ENCODE data around the gene PCNX4.

PCNX4 gene

DNA sequence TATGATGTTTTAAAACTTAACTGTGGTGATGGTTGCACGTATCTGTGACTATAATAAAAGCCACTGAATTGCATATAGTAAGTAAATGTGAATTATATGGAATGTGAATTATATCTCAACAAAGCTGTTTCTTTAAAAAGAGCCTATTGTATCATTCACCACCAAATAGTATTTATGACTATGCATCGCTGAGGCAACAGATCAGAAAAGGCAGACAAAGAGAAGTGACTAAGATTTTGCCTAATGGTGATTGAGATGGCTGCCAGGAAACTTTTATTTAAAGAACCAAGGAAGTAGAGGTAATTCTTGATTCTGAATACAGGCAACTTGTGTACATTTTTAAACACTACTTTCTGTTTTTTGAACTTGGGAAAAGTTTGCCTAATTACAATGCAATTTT lies 41.8 kb downstream of the PCNX4 start:
- no peak overlapping the region for H3K27ac ChIP-seq
- TF ChIP-seq ZFX (IDR thresholded peaks at IDR 0.05), result no peak

DNA sequence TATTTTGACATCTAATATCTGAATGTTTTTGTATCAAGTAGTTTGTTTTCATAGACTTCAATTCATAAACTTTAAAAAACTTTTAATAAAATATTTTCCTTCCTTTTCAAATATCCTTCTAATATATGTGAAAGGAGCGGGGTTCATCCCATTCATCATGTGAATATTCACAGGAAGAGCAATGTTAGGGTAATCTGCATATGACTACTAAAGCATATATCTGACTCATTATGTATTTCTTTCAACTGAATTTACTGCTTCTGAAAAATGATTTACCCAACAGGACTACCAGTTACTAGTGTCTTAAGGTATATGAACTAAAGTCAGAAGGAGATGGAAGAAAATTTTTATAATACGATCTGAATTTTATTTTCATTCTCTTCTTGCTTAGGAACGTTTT lies 43.0 kb downstream of the PCNX4 start:
- TF ChIP-seq ZFX (IDR thresholded peaks at IDR 0.05), result no peak
- TF ChIP-seq, protein P1, sequence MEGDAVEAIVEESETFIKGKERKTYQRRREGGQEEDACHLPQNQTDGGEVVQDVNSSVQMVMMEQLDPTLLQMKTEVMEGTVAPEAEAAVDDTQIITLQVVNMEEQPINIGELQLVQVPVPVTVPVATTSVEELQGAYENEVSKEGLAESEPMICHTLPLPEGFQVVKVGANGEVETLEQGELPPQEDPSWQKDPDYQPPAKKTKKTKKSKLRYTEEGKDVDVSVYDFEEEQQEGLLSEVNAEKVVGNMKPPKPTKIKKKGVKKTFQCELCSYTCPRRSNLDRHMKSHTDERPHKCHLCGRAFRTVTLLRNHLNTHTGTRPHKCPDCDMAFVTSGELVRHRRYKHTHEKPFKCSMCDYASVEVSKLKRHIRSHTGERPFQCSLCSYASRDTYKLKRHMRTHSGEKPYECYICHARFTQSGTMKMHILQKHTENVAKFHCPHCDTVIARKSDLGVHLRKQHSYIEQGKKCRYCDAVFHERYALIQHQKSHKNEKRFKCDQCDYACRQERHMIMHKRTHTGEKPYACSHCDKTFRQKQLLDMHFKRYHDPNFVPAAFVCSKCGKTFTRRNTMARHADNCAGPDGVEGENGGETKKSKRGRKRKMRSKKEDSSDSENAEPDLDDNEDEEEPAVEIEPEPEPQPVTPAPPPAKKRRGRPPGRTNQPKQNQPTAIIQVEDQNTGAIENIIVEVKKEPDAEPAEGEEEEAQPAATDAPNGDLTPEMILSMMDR (conservative IDR thresholded peaks at IDR 0.05), result no peak
- H3K27ac ChIP-seq, result no peak overlapping the region

DNA sequence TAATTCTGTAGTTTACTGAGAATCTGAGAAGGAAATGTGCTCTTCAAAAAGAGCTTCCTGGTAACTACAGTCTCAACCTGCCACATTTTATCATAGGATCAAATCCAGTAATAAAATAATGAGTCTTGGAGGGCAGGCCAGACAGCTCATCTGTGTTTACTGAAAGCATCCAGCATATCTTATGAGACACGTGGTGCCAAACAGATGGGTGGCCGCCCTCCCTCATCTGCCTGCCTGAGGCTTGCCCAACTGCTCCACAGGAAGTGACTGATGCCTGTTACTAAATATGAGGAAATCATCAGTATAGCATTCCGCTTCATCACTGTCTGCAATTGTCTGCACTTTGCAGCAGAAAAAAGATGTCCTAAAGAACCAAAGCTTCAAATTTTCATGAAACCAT lies 60.0 kb downstream of the PCNX4 start:
- H3K27ac ChIP-seq, result no peak overlapping the region
- TF ChIP-seq, protein P1 (conservative IDR thresholded peaks at IDR 0.05), result no peak
- TF ChIP-seq ZFX (IDR thresholded peaks at IDR 0.05), result no peak

DNA sequence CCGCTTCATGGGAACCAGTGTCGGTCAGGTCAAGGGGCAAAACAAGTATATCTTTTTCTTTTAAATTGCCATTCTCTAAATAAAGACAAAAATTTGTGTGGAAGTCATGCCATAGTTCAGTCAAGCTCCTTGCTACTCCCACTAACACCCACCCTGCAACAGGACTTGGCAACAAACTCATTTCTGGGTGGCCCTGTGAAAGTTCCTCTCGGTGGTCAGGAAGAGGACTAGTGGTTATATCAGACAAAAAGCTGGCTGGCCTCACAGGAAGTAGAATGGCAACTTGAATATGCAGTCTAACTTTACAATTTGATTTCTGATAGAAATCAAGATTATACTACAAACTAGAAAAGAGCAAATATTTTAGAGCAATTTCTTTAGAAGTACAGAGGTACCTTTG lies 62.3 kb downstream of the PCNX4 start:
- TF ChIP-seq, protein P1 (conservative IDR thresholded peaks at IDR 0.05), result no peak
- TF ChIP-seq ZFX (IDR thresholded peaks at IDR 0.05), result no peak
- H3K27ac ChIP-seq, result no peak overlapping the region

DNA sequence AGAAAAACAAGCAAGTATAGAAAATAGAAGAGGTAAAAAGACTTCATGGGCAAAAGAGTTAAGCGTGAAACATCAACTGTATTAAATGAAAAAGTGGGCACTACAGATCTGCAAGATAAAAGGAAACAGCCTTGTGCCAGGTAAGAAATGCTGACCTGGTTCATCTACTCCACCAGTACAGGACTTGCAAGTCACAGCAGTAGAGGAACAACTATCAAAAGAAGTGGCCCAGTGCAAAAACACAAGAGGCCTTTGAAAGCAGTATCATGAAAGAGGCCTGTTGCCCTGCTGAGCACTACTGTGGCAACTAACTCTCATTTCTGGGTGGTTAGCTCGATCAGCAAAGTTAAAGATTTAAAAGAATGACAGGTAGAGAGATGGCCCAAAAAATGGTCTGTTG lies 62.9 kb downstream of the PCNX4 start:
- H3K27ac ChIP-seq, result no peak overlapping the region
- TF ChIP-seq ZFX (IDR thresholded peaks at IDR 0.05), result no peak
- TF ChIP-seq, protein P1 (conservative IDR thresholded peaks at IDR 0.05), result no peak

DNA sequence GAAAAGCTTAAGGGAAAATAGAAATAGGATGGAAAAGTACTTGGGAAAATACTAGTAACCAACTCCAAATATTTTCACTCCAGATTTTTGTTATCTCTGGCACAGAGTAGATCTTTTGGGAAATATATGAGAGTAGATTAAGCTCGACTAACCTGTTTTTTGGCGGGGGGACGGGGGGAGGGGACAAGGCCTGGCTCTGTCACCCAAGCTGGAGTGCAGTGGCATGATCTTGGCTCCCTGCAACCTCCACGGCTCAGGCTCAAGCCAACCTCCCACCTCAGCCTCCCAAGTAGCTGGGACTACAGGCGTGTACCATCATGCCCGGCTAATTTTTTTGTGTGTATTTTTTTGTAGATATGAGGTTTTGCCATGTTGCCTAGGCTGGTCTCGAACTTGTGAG lies 68.7 kb downstream of the PCNX4 start:
- no peak for TF ChIP-seq ZFX (IDR thresholded peaks at IDR 0.05)

DNA sequence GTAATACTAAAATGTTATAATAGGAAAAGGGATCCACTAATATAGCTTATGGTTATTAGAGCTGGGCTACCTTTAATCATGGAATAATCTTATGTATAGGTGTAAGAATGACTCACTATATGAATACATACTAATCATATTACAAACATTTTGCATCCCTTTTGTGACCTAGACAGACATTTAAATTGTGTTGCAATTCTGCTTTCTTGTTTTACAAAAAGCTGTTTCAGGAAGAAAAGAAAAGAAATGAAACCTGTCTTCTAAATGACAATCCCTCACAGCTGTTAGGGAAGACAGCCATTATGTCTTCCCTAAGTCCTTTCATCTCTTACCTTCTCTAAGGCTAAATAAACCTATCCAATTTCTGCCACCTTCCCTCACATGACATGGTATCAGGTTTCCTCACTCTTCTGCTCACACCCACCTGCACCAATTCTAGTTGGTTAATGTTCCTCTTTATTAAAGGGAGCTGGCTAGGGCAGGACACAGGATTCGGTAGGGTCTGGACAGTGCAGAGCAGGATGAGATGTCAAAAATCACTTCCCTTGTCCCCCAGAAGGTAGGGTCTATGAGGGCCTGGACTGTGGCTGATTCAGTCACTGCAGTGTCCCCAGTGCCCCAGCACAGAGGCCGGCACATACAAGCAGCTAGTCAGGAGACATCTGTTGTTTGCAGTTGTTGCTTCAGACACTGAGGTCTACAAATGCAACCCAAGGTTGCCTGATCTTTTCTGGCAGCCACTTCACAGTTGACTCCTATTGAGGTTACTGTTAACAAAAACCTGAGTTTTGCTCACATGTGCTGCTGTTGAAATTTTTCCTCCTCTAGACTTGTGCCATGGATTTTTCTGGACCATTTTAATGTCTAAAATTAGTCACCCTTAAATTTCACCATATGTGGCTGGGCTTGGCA lies 69.7 kb downstream of the PCNX4 start:
- TF ChIP-seq ZFX (IDR thresholded peaks at IDR 0.05), result no peak
- TF ChIP-seq, protein P1 (conservative IDR thresholded peaks at IDR 0.05), result no peak
- peak overlapping the region; percentile 48 for H3K27ac ChIP-seq

More for the DNA sequence above, 68.7 kb downstream of the PCNX4 start:
- H3K27ac ChIP-seq, result peak overlapping the region; percentile 47

DNA sequence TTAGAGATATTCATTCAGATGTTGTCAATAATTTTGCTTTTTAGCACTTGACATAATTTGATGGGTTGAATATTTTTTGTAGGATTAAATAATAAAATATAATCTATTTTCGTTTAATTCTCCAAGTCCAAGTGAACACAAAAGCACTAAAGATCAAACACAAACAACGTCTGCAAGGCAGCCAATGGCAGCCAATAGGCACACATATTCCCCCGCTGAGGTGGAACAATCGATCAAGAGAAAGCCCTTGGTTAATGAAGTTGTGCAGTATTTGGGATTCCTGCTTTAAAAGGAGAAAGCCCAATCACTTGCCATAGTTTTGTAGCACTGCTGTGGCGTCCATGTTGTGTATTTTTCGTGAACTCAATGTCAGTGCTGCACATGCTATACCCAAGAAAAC lies 72.0 kb downstream of the PCNX4 start:
- H3K27ac ChIP-seq, result peak overlapping the region; percentile 99; the same call in 1 of the 2 replicates

More for the DNA sequence above, 72.0 kb downstream of the PCNX4 start:
- TF ChIP-seq ZFX (IDR thresholded peaks at IDR 0.05), result no peak
- TF ChIP-seq, protein P1 (conservative IDR thresholded peaks at IDR 0.05), result no peak

Measured in C4-2B (cell line).